Measurements from ENCODE around the gene CCDC87. TPM values are rescaled to one million over a fixed set of nuclear protein-coding genes. Genes with fewer than 3 reads are reported as not detected.

The CCDC87 gene
- total and polyA plus RNA-seq, 3 experiments from 2014 or later = 0.20 to 0.27 TPM; not detected in 1

Other genes with a start within 250 kb of the CCDC87 start
- gene BRMS1, start 248.0 kb downstream of the CCDC87 start, total RNA-seq = 10 to 100 TPM; 66.1 to 66.5 TPM
- 76.4 TPM for gene BRMS1, start 248.0 kb downstream of the CCDC87 start, polyA plus RNA-seq
- 10 to 100 TPM; 11.1 to 13.0 TPM for gene B4GAT1, start 245.4 kb downstream of the CCDC87 start, total RNA-seq
- gene B4GAT1, start 245.4 kb downstream of the CCDC87 start, polyA plus RNA-seq = 13.3 TPM
- 1 to 10 TPM; 7.9 to 8.5 TPM for gene SLC29A2, start 221.3 kb downstream of the CCDC87 start, total RNA-seq
- 1.9 TPM for gene SLC29A2, start 221.3 kb downstream of the CCDC87 start, polyA plus RNA-seq
- not detected for gene NPAS4, start 172.0 kb downstream of the CCDC87 start, total RNA-seq
- not detected for gene NPAS4, start 172.0 kb downstream of the CCDC87 start, polyA plus RNA-seq
- 100 to 1,000 TPM; 148 to 152 TPM for gene MRPL11, start 154.2 kb downstream of the CCDC87 start, total RNA-seq
- 86.9 TPM for gene MRPL11, start 154.2 kb downstream of the CCDC87 start, polyA plus RNA-seq
- 1 to 10 TPM; 5.3 to 6.6 TPM for gene PELI3, start 126.2 kb downstream of the CCDC87 start, total RNA-seq
- gene PELI3, start 126.2 kb downstream of the CCDC87 start, polyA plus RNA-seq = 7.0 TPM
- gene DPP3, start 112.6 kb downstream of the CCDC87 start, total RNA-seq = 10 to 100 TPM; 67.7 to 80.1 TPM
- 32.5 TPM for gene DPP3, start 112.6 kb downstream of the CCDC87 start, polyA plus RNA-seq
- 10 to 100 TPM; 17.7 to 21.2 TPM for gene BBS1, start 82.4 kb downstream of the CCDC87 start, total RNA-seq
- 15.6 TPM for gene BBS1, start 82.4 kb downstream of the CCDC87 start, polyA plus RNA-seq
- gene ZDHHC24, start 47.0 kb downstream of the CCDC87 start, total RNA-seq = 10 to 100 TPM; 16.6 to 17.1 TPM
- 21.5 TPM for gene ZDHHC24, start 47.0 kb downstream of the CCDC87 start, polyA plus RNA-seq
- gene ACTN3, start 46.2 kb downstream of the CCDC87 start, total RNA-seq = under 1 TPM; 0.31 to 0.33 TPM
- gene ACTN3, start 46.2 kb downstream of the CCDC87 start, polyA plus RNA-seq = not detected
- 1 to 10 TPM; 5.6 to 6.0 TPM for gene CTSF, start 24.5 kb downstream of the CCDC87 start, total RNA-seq
- 20.6 TPM for gene CTSF, start 24.5 kb downstream of the CCDC87 start, polyA plus RNA-seq
- 10 to 100 TPM; 24.1 to 25.7 TPM for gene CCS, start 122 bp upstream of the CCDC87 start, total RNA-seq
- 41.1 TPM for gene CCS, start 122 bp upstream of the CCDC87 start, polyA plus RNA-seq
- 100 to 1,000 TPM; 152 to 165 TPM for gene RBM14, start 23.6 kb upstream of the CCDC87 start, total RNA-seq
- gene RBM14, start 23.6 kb upstream of the CCDC87 start, polyA plus RNA-seq = 87.9 TPM
- 100 to 1,000 TPM; 115 to 124 TPM for gene RBM4, start 45.6 kb upstream of the CCDC87 start, total RNA-seq
- gene RBM4, start 45.6 kb upstream of the CCDC87 start, polyA plus RNA-seq = 224 TPM
- gene RBM4B, start 84.8 kb upstream of the CCDC87 start, total RNA-seq = 10 to 100 TPM; 19.5 to 20.0 TPM
- 13.1 TPM for gene RBM4B, start 84.8 kb upstream of the CCDC87 start, polyA plus RNA-seq
- gene SPTBN2, start 136.2 kb upstream of the CCDC87 start, total RNA-seq = under 1 TPM; 0.81 to 0.84 TPM
- gene SPTBN2, start 136.2 kb upstream of the CCDC87 start, polyA plus RNA-seq = not detected

Data from CD8-positive, alpha-beta memory T cell (primary cell).